Memory B cell (primary cell): ENCODE measurements around the gene TTYH3.
"Not testable (repeated sequence)": the region's sequence is repeated elsewhere in the genome, so short reads cannot be mapped to it uniquely, and the experiment has no call there.

Experiments
- ATAC-seq: fragments of 150-1000 bp; cut with Tn5 transposase; 2 replicates; pipeline ENCODE4 v1.10.0; 2021; ENCODE audit warnings: low read depth, mild to moderate bottlenecking, moderate library complexity
- DNase-seq, 2 donors: peaks; one replicate each; pipeline ENCODE4 v3.0.0; 2022; ENCODE audit warnings: low spot score in 2 of 2
- H3K27ac Mint-ChIP-seq: one replicate; pipeline ENCODE4 v1.8.0; 2022; ENCODE audit warnings: mild to moderate bottlenecking, moderate library complexity, mixed read lengths
- H3K27me3 Mint-ChIP-seq: one replicate; pipeline ENCODE4 v1.8.0; 2022; ENCODE audit warnings: mixed read lengths
- H3K36me3 Mint-ChIP-seq: one replicate; pipeline ENCODE4 v1.8.0; 2022; ENCODE audit warnings: mild to moderate bottlenecking, mixed read lengths
- H3K4me1 Mint-ChIP-seq: one replicate; pipeline ENCODE4 v1.8.0; 2022; ENCODE audit warnings: mixed read lengths
- H3K4me3 Mint-ChIP-seq: one replicate; pipeline ENCODE4 v1.8.0; 2022; ENCODE audit warnings: mild to moderate bottlenecking, moderate library complexity, mixed read lengths
- H3K9me3 Mint-ChIP-seq: one replicate; pipeline ENCODE4 v1.8.0; 2022; ENCODE audit warnings: mixed read lengths

Gene TTYH3

DNA sequence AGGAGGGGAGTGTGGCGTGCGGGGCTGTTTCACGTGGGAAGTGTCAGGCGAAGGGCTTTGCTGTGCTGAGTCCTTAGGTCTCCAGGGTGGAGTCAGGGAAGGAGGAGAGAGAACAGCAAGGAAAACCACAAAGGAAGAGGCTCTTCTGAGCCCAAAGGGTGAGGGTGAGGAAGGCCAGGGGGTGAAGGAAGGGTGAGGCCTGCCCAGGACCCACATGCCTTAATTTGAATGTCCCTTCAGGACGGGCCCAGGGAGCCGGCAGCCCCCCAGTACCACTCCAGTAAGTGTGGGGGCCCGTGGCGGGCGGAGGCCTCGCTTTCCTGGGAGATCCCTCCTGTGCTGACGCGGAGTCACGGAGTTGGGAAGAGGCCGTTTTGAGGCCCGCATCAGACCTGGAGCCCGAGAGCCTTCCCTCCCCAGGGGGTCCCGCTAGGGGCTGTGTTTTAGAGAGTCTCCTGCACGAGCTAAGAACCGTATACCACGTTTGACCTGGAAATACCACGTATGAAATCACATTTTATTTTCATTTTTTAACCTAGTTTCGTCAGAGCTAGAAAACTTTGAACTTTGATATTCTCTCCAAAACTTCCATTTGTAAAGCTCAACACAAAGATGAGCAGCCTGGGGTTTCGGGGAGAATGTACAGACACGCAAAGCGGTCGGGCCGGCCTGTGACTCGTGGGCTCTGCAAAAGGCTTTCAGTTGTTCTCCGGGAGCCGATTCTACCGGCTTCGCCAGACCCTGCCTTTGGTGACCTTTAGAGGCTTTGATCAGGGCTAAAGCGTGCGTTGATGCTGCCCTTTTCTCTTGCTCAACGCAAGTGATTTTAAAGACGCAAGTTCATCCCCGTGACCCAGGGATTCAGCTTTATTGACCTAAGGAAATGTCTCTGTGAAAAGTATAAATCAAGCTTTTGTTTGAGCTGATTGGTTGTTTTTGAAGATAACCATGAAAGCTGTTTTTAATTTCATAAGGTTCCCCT, 23.6 kb upstream of the TTYH3 start:
- Mint-ChIP-seq H3K27ac (peak overlapping the region; percentile 10), H3K4me1 (peaks cover 10% of the 10 kb centered on the region), H3K9me3 (no peaks in the 10 kb centered on the region), H3K36me3 (no peaks in the 10 kb centered on the region), H3K4me3 (peak overlapping the region; percentile 79), H3K27me3 (no peaks in the 10 kb centered on the region)
- no peak for ATAC-seq
- no peak for DNase-seq

DNA sequence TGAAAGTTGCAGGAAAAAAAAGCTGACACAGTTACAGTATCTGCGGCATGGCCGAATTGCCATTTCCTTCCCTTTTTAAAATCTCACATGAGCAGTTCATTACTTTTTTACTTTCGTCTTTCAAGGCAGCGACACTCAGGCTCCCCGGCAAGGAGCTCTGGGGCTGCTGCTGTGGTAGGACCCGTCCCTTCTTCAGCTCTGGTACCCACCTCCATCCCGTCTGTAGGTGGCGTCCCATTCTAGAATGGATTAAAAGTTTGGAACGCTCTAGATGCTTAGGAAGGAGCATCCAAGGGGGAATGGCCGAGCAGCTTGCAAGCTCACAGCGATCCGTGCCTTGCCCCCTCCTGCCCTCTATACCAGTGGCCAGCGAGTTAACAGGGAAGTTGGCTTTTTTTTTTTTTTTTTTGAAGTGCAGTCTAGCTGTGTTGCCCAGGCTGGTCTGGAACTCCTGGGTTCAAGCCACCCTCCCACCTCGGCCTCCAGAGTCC, 22.8 kb upstream of the TTYH3 start:
- Mint-ChIP-seq H3K9me3 (no peaks in the 10 kb centered on the region), H3K36me3 (no peaks in the 10 kb centered on the region), H3K4me3 (peak overlapping the region; percentile 79), H3K4me1 (peaks cover 10% of the 10 kb centered on the region), H3K27ac (peak overlapping the region; percentile 10), H3K27me3 (no peaks in the 10 kb centered on the region)
- ATAC-seq (peak; percentile 98), DNase-seq (peak; percentile 45 to 54)

DNA sequence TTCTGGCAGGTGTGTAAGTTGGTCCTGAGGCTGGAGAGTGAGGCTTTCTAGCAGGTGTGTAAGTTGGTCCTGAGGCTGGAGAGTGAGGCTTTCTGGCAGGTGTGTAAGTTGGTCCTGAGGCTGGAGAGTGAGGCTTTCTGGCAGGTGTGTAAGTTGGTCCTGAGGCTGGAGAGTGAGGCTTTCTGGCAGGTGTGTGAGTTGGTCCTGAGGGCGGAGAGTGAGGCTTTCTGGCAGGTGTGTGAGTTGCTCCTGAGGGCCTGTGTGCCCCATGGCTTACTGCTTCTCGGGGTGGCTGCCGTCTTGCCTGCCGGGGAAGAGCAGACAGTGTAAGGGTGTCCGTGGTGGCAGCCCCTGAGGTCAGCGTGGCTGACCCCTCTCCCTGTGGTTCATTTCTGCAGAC, 22.1 kb upstream of the TTYH3 start:
- not testable (repeated sequence) for H3K9me3 Mint-ChIP-seq, ATAC-seq, H3K27me3 Mint-ChIP-seq, H3K4me1 Mint-ChIP-seq, H3K36me3 Mint-ChIP-seq, DNase-seq
- H3K4me3 Mint-ChIP-seq: peak overlapping the region; percentile 19
- peak overlapping the region; percentile 10 for H3K27ac Mint-ChIP-seq

DNA sequence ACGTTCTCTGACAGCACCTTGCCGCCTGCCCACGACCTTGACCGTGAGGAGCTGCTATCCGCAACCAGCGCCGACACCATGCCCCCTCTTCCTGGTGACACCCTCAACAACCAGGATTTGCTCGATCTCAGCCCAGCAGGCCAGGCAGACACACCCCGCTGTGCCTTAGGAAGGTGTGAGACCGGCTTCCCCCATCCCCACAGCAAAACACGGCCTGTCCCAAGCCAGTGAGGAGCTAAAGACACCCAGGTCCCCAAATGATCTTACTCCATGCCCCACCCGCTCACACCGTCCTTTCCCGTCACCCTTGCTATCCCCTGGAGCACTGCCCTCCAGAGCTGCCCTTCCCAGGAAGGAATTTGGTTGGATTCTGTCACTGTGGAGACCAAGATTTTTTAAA, 21.3 kb upstream of the TTYH3 start:
- no peak overlapping the region for H3K4me3 Mint-ChIP-seq
- no peak overlapping the region for H3K27ac Mint-ChIP-seq
- peaks cover 10% of the 10 kb centered on the region for H3K4me1 Mint-ChIP-seq
- H3K36me3 Mint-ChIP-seq: no peaks in the 10 kb centered on the region
- H3K9me3 Mint-ChIP-seq: no peaks in the 10 kb centered on the region
- DNase-seq (no peak), ATAC-seq (no peak)
- no peaks in the 10 kb centered on the region for H3K27me3 Mint-ChIP-seq

DNA sequence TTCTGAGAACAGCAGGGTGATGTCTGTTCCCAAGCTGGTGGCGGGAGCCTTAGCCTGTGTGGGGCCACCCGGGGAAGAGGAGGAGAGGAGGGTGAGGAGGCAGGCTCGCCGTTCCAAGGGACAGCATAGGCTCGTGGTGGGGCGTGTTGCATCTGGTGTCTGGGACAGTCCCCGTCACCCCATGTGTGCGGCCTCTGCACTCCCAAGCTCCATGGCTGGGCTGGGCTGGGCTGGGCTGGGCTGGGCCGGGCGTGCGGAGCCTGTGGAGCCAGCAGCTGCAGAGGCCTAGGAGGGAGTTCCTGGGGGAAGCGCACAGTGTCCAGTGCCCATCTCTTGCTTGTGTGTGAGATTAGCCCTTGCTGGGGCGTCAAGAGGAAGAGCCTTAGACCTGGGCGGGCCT, 20.9 kb upstream of the TTYH3 start:
- Mint-ChIP-seq H3K27me3 (no peaks in the 10 kb centered on the region), H3K4me1 (peaks cover 10% of the 10 kb centered on the region), H3K27ac (no peak overlapping the region), H3K4me3 (no peak overlapping the region), H3K36me3 (no peaks in the 10 kb centered on the region), H3K9me3 (no peaks in the 10 kb centered on the region)
- DNase-seq (no peak), ATAC-seq (no peak)

DNA sequence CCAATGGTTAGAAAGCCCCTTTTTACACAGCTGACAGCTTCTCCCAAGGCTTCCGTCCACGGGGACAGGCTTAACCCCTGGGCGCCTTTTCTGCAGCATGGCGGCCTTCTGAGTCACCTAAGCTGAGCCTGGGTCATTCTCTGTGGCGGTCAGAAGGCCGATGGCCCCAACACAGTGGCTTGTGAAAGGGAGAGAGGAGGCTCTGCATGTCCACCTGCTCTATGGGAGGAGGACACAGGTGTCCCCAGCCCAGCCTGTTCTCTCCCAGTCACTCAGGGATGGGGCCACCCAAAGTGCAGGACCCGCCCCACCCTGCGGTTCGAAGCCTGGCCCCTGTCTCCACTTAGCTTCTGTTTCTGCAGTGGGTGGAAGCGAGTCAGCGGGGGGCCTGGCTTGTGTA, 20.4 kb upstream of the TTYH3 start:
- Mint-ChIP-seq H3K27me3 (no peaks in the 10 kb centered on the region), H3K4me3 (no peak overlapping the region), H3K9me3 (no peaks in the 10 kb centered on the region), H3K36me3 (no peaks in the 10 kb centered on the region), H3K27ac (no peak overlapping the region), H3K4me1 (peaks cover 10% of the 10 kb centered on the region)
- no peak for ATAC-seq
- no peak for DNase-seq

DNA sequence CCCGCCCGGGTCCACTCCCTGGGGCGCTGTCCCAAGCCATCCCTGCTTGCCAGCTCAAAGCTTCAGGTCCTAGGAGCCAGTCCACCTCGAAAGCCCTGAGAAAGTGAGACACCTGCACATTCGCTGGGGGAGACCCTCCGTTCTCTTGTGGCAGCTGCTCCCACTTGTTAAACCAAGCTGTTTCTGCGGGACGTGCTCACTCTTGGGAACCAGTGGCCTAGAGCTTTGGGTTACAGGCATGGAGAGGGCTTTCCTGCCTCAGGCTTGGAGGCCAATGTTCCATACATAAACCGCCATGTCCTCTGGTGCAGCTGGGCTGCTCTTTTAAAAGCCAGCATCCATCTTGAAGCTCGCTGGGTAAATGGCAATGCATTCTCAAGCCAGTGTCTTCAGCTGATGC, 19.9 kb upstream of the TTYH3 start:
- no peaks in the 10 kb centered on the region for H3K36me3 Mint-ChIP-seq
- peaks cover 10% of the 10 kb centered on the region for H3K4me1 Mint-ChIP-seq
- H3K27me3 Mint-ChIP-seq: no peaks in the 10 kb centered on the region
- DNase-seq (no peak), ATAC-seq (no peak)
- H3K9me3 Mint-ChIP-seq: no peaks in the 10 kb centered on the region
- no peak overlapping the region for H3K4me3 Mint-ChIP-seq
- H3K27ac Mint-ChIP-seq: no peak overlapping the region

DNA sequence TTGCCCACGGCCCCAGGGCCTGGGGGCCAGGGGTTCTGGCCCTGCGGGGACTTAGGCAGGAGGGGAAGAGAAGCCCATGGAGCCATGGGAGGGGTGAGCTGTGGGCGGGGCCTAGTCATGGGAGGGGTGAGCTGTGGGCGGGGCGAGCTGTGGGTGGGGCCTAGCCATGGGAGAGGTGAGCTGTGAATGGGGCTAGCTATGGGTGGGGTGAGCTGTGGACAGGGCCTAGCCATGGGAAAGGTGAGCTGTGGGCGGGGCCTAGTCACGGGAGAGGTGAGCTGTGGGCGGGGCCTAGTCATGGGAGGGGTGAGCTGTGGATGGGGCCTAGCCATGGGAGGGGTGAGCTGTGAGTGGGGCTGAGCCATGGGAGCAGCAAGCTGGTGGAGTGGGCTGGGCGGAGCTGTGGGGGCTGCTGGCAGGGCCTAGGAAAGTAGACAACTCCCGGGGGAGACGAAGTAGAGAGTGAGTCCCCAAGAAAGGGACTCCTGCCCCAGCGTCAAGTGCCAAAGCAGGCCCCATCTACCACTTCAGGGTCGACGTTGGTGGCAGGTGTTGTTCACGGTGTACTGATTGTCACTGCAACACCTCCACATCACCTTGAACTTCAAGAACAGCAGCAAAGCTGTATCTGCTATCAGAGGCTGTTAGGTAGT, 19.2 kb upstream of the TTYH3 start:
- no peak overlapping the region for H3K4me3 Mint-ChIP-seq
- no peak for ATAC-seq
- H3K4me1 Mint-ChIP-seq: peaks cover 9% of the 10 kb centered on the region

DNA sequence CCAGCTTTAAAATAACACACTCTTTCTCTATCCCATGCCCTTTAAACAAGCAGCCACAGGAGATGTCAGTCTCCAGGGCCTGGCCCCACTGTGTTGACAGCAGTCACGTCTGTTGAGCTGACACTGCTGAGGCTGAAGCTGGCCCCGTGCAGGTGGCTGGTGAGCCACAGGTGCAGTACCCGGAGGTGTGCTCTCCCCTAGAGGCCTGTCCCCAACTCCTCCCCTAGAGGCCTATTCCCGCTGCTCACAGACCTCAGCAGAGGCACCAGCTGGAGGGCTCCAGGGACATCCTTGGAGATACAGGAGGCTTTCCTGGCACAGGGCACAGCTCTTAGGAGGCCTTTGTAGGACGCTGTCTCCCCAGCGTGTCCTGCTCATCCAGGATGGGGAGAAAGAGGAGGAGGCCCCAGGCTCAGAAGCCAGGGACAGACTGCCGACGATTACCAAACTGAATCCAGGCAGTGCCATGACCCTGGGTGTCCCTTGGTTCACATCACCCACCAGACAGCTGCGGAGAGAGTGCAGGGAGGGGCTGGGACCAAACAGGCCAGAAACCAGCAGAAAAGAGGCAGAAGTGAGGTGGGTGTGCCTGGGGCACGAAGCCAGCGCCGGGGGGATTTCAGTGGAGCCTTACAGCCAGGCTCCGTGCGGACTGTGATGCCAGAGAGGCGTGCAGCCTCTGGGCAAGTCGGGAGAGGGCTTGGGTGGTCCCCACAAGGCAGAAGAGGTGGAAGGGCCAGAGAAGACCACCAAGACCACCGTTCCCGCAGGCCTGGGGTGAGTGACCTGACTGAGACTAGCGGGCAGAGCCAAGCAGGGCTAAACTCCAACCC, 18.5 kb upstream of the TTYH3 start:
- Mint-ChIP-seq H3K27ac (no peak overlapping the region), H3K4me3 (no peak overlapping the region)
- ATAC-seq: no peak

More for the DNA sequence above, 19.2 kb upstream of the TTYH3 start:
- Mint-ChIP-seq H3K27ac (no peak overlapping the region), H3K27me3 (peaks cover 3% of the 10 kb centered on the region), H3K36me3 (no peaks in the 10 kb centered on the region), H3K9me3 (no peaks in the 10 kb centered on the region)
- DNase-seq: no peak

DNA sequence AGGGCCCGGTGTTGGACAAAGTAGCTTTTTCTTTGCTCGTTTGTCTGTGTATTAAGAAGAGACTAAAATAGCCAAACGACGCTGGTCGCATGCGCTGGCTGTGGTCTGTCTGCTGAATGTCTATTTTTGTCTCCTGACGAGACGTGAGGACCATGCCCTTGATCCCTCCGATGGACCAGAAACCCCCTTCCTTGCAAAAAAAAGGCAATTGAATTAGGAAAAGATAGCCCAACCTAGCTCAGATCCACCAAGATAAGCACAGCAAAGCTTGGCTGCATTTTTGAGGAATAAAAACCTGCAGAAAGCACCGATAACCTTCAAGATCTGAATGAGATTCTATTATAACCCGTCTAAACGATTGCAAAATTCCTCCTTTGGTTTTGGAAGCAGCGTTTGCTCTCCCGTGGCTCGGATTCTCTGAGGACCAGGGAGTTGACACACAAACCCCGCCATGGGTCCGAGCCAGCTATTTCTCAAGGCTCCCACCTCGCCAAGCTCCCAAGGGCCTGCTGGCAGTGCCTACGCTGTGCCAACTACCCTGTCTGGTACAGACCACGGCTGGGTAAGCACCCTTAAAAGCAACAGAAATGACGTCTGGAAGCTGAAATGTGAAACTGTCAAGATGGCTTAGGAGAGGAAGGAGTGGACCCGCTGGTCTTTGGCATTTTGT, 17.7 kb upstream of the TTYH3 start:
- H3K27ac Mint-ChIP-seq: no peak overlapping the region

More for the DNA sequence above, 18.5 kb upstream of the TTYH3 start:
- peaks cover 6% of the 10 kb centered on the region for H3K27me3 Mint-ChIP-seq
- no peak for DNase-seq
- H3K9me3 Mint-ChIP-seq: no peaks in the 10 kb centered on the region
- peaks cover 6% of the 10 kb centered on the region for H3K4me1 Mint-ChIP-seq
- no peaks in the 10 kb centered on the region for H3K36me3 Mint-ChIP-seq

DNA sequence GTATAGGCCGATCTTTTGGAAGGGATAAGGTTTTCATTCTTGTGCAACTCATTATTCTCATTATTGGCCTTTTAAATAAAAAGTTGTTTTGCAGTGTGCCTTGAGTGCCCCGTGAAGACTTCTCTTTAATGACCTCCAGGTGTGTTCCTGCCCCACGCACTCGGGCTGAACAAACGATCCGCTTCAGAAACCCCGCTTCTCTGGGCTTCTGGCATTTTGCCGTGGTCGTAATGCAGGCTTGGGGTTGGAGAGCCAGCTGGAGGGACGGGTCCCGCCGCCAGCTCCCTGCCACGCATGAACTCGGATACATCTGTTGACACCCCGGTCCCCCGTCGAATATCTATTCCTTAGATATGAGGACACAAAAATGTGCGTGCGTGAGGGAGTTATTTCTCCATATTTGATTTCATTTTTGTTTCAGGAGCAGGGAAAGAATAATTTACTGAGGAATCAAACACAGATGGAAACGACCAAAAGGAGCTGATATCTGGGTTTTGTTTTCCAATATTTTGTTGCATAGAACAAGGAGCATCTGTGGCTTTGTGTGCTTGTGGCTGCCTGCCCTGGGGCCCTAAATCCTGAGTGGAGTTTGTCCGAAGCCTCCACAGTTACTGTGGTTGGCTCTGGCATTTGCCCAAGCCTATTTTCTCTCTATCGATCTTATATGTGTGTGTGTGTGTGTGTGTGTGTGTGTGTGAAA, 17.0 kb upstream of the TTYH3 start:
- peaks cover 6% of the 10 kb centered on the region for H3K27me3 Mint-ChIP-seq
- no peak overlapping the region for H3K4me3 Mint-ChIP-seq
- no peaks in the 10 kb centered on the region for H3K9me3 Mint-ChIP-seq
- no peaks in the 10 kb centered on the region for H3K36me3 Mint-ChIP-seq
- H3K27ac Mint-ChIP-seq: no peak overlapping the region
- peaks cover under 1% of the 10 kb centered on the region for H3K4me1 Mint-ChIP-seq
- ATAC-seq: no peak
- no peak for DNase-seq

More for the DNA sequence above, 17.7 kb upstream of the TTYH3 start:
- peaks cover 3% of the 10 kb centered on the region for H3K4me1 Mint-ChIP-seq
- no peak overlapping the region for H3K4me3 Mint-ChIP-seq
- ATAC-seq (peak; percentile 75), DNase-seq (no peak)
- no peaks in the 10 kb centered on the region for H3K9me3 Mint-ChIP-seq
- peaks cover 6% of the 10 kb centered on the region for H3K27me3 Mint-ChIP-seq
- H3K36me3 Mint-ChIP-seq: no peaks in the 10 kb centered on the region

DNA sequence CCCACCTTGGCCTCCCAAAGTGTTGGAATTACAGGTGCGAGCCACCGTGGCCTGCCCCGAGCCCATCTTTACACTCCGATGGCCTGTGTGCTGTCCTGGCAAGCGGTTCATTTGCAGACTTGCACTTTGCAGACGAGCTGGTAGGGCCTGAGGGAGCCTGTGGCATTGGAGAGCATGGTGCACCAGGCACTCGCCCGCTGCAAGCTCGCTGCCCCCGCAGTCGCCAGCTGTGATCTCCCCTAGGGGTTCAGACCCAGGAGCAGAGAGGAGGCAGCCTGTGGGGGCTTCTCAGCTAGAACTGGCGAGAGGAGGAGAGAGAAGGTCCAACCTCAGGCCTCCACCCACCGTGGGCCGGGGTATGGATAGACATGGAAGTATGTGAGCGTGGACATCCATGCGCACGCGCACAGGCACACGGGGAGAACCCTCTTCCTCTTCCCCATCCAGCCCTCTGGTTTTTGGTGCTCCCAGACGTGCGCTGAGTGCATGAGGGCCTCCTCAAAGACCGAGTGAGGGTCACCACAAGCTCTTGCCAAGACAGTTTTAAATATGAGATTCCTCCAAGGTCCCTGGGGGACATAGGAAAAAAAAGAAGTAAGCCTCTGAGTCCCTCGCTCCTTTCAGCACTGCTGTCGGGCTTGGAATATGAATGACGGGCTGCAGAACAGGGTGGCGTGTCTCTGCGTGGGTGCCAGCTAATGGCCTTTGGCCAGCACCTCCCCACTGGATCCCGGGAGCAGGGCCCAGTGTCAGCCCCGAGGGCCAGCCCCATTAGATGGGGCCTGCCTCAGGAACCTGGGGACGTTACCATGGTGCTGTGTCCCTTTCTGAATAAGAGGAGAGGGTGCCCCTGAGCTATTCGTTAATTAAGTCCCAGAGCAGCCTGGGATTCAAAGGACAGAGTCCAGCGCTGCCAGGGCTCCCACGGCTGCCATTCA, 15.1 kb upstream of the TTYH3 start:
- H3K36me3 Mint-ChIP-seq: no peaks in the 10 kb centered on the region
- H3K4me3 Mint-ChIP-seq: no peak overlapping the region
- peaks cover 6% of the 10 kb centered on the region for H3K27me3 Mint-ChIP-seq

More for the DNA sequence above, 15.1 kb upstream of the TTYH3 start:
- Mint-ChIP-seq H3K4me1 (no peaks in the 10 kb centered on the region), H3K27ac (no peak overlapping the region), H3K9me3 (no peaks in the 10 kb centered on the region)
- ATAC-seq (no peak), DNase-seq (no peak)
